ENCODE measurements around the gene FXYD5.

- no peak for TF ChIP-seq POLR2AphosphoS5 (IDR thresholded peaks at IDR 0.05; ENCODE audit: low read depth, low read length)
- TF ChIP-seq TAF1 (IDR thresholded peaks at IDR 0.05; ENCODE audit: borderline replicate concordance, insufficient read depth, low read length): no peak
- TF ChIP-seq REST (IDR thresholded peaks at IDR 0.05; ENCODE audit: insufficient read depth in 1 of 2, low read depth in 2 of 2, low read length in 2 of 2): no peak
- TF ChIP-seq SIN3A (IDR thresholded peaks at IDR 0.05; ENCODE audit: borderline replicate concordance, insufficient read depth, low read length): no peak
- TF ChIP-seq FOXP2 (optimal IDR thresholded peaks at IDR 0.05; ENCODE audit: borderline replicate concordance, extremely low read depth, extremely low read length, insufficient read depth): no peak
Observed at GRCh38 chr19:35205733-35206323, 51.3 kb downstream of the FXYD5 start.

Data from PFSK-1 (cell line).